HepG2 (cell line): ENCODE data around the gene PARVB. TPM values are rescaled to one million over a fixed set of nuclear protein-coding genes. Genes with fewer than 3 reads are reported as not detected.

Source experiments
- ATAC-seq: fragments of 200-7000 bp; cut with Tn5 transposase; 3 replicates; pipeline ENCODE4 v1.9.1; 2020; ENCODE audit warnings: mild to moderate bottlenecking, moderate library complexity
- BruUV-seq: library from RNA; stranded (reverse); fragments of 400-500 nt; replicated peaks from 2 replicates; lab custom pipeline; 2021; lab: Mats Ljungman, UMichigan
- CTCF ChIA-PET: fragments of 300-600 bp; formaldehyde crosslinking; extraction: SDS; loops from one replicate; lab custom pipeline; 2021; ENCODE audit warnings: low total read pairs, inconsistent platforms, low intra/inter-chr PET ratio; lab: Yijun Ruan, JAX
- POLR2A ChIA-PET: fragments of 350-600 bp; sonication (Branson Sonifier 250); formaldehyde crosslinking; loops from one replicate; lab custom pipeline; 2020; ENCODE audit warnings: antibody characterized with exemption, inconsistent platforms; lab: Yijun Ruan, JAX
- DNase-seq: peaks from one replicate; pipeline ENCODE4 v3.0.0-alpha.2; 2015; ENCODE audit warnings: low spot score
- FAIRE-seq: peaks from 3 replicates; lab custom pipeline; 2011; peaks lifted over from hg19 to GRCh38; lab: Jason Lieb, UNC
- H2AFZ ChIP-seq: one replicate; pipeline ENCODE4 v1.6.1; 2011; ENCODE audit warnings: low read length, inconsistent platforms
- H3K27ac ChIP-seq: fragments of 300-600 bp; 3 replicates; pipeline ENCODE4 v1.8.0; 2011; ENCODE audit warnings: mixed run types, mild to moderate bottlenecking, mixed read lengths, low read length, inconsistent platforms; ENCODE audit not compliant: insufficient read depth; ENCODE audit errors: extremely low read length
- H3K27me3 ChIP-seq, 2 experiments: fragments of 200-600 bp in 1 of 2; 2 replicates in 1 of 2; 3 replicates in 1 of 2; pipeline versions ENCODE4 v1.6.0 to v1.8.0; 2011; ENCODE audit warnings: low read length in 2 of 2, mild to moderate bottlenecking in 2 of 2, moderate library complexity in 2 of 2, inconsistent platforms in 1 of 2; ENCODE audit not compliant: insufficient read depth in 2 of 2, control insufficient read depth in 1 of 2
- H3K36me3 ChIP-seq, 2 experiments: fragments of 200-600 bp in 1 of 2; replicated peaks in 1 of 2; 2 replicates in 1 of 2; 3 replicates in 1 of 2; pipeline versions ENCODE4 v1.5.1 to v1.8.0; 2011; ENCODE audit warnings: low read length in 2 of 2, inconsistent platforms in 1 of 2; ENCODE audit not compliant: insufficient read depth in 2 of 2, control insufficient read depth in 1 of 2
- H3K4me1 ChIP-seq: 2 replicates; pipeline ENCODE4 v1.5.1; 2012; ENCODE audit warnings: low read length, inconsistent platforms; ENCODE audit not compliant: insufficient read depth
- H3K4me2 ChIP-seq: 2 replicates; pipeline ENCODE4 v1.6.0; 2011; ENCODE audit warnings: low read depth, low read length, inconsistent platforms
- H3K4me3 ChIP-seq, 3 experiments: fragments of 200-600 bp in 1 of 3; sonication (generic), shearing (Covaris generic) in 1 of 3; replicated peaks in 1 of 3; 2 replicates each; pipeline ENCODE4 v1.5.1; 2011 to 2016; ENCODE audit warnings: low read length in 3 of 3, inconsistent platforms in 2 of 3, low read depth in 2 of 3, mild to moderate bottlenecking in 2 of 3, control low read depth in 1 of 3, mixed read lengths in 1 of 3; ENCODE audit not compliant: insufficient read depth in 1 of 3
- H3K79me2 ChIP-seq: one replicate; pipeline ENCODE4 v1.6.1; 2011; ENCODE audit warnings: low read length, inconsistent platforms; ENCODE audit not compliant: insufficient read depth
- H3K9ac ChIP-seq: 2 replicates; pipeline ENCODE4 v1.6.0; 2011; ENCODE audit warnings: mild to moderate bottlenecking, low read depth, low read length, inconsistent platforms; ENCODE audit not compliant: insufficient read depth
- H3K9me3 ChIP-seq: 2 replicates; pipeline ENCODE4 v1.5.1; 2012; ENCODE audit warnings: mild to moderate bottlenecking, low read length
- H4K20me1 ChIP-seq: 2 replicates; pipeline ENCODE4 v1.6.0; 2011; ENCODE audit warnings: inconsistent platforms, mild to moderate bottlenecking, low read length, moderate library complexity; ENCODE audit not compliant: insufficient read depth
- ARID2 ChIP-seq: sonication (generic); formaldehyde crosslinking; IDR thresholded peaks from 2 replicates; pipeline ENCODE4 v1.8.1; 2022; ENCODE audit warnings: mild to moderate bottlenecking, missing genetic modification reagents, borderline replicate concordance
- ATF7-NPFF ChIP-seq: sonication (generic); formaldehyde crosslinking; IDR thresholded peaks from 2 replicates; pipeline ENCODE4 v1.8.1; 2023; ENCODE audit warnings: mild to moderate bottlenecking, low read depth, missing genetic modification reagents, moderate library complexity
- CC2D1A ChIP-seq: sonication (generic); formaldehyde crosslinking; IDR thresholded peaks from 2 replicates; pipeline ENCODE4 v1.8.1; 2023; ENCODE audit warnings: mild to moderate bottlenecking, missing genetic modification reagents
- CCAR2 ChIP-seq: fragments of 200-400 bp; formaldehyde crosslinking; optimal IDR thresholded peaks from 2 replicates; pipeline ENCODE3; 2018; ENCODE audit warnings: low read depth, mild to moderate bottlenecking, low read length, moderate library complexity
- CHCHD3 ChIP-seq: sonication (generic); formaldehyde crosslinking; IDR thresholded peaks from 2 replicates; pipeline ENCODE4 v1.8.0; 2022; ENCODE audit warnings: mild to moderate bottlenecking, missing genetic modification reagents, moderate library complexity
- DBP ChIP-seq: sonication (generic); formaldehyde crosslinking; IDR thresholded peaks from 2 replicates; pipeline ENCODE4 v1.4.0; 2020; ENCODE audit warnings: missing genetic modification reagents; ENCODE audit errors: not compliant biosample characterization
- FOXO1 ChIP-seq: sonication (generic); formaldehyde crosslinking; IDR thresholded peaks from 2 replicates; pipeline ENCODE4 v1.4.0; 2020; ENCODE audit warnings: missing genetic modification reagents
- FOXP4 ChIP-seq: sonication (generic); formaldehyde crosslinking; IDR thresholded peaks from 2 replicates; pipeline ENCODE4 v1.4.0; 2020; ENCODE audit warnings: missing genetic modification reagents
- SMAD3 ChIP-seq: sonication (generic); formaldehyde crosslinking; IDR thresholded peaks from 2 replicates; pipeline ENCODE4 v1.4.0; 2020; ENCODE audit warnings: missing genetic modification reagents
- TP53 ChIP-seq: sonication (generic); formaldehyde crosslinking; conservative IDR thresholded peaks from 2 replicates; pipeline ENCODE4 v1.4.0; 2020; ENCODE audit warnings: missing genetic modification reagents
- ZBTB44 ChIP-seq: sonication (generic); formaldehyde crosslinking; IDR thresholded peaks from 2 replicates; pipeline ENCODE4 v1.4.0; 2020; ENCODE audit warnings: missing genetic modification reagents
- ZNF549 ChIP-seq: sonication (generic); formaldehyde crosslinking; IDR thresholded peaks from 2 replicates; pipeline ENCODE4 v1.5.0; 2020; ENCODE audit warnings: missing genetic modification reagents
- ZNF629 ChIP-seq: sonication (generic); formaldehyde crosslinking; conservative IDR thresholded peaks from 2 replicates; pipeline ENCODE4 v1.5.0; 2020; ENCODE audit warnings: missing genetic modification reagents
- WGBS: methylation state at CpG from one replicate; pipeline ENCODE4 v1.1.6; 2017; ENCODE audit warnings: low lambda C conversion rate; 5-methylcytosine and 5-hydroxymethylcytosine counted together
- in situ Hi-C: cut with HindIII; loops from 2 replicates; pipeline ENCODE4 v1.10.0; 2017; ENCODE audit warnings: low pct_unique_long_range_greater_than_20kb; ENCODE audit not compliant: extremely low pct_ligation_motif_present
- intact Hi-C: fragments of 100-400 bp; cut with micrococcal nuclease; formaldehyde crosslinking; loops from one replicate; pipeline ENCODE4 v1.10.0; 2022; ENCODE audit not compliant: unreplicated experiment
- polyA plus RNA-seq, 8 experiments: library from polyadenylated mRNA; depleted of rRNA in 3 of 8; stranded (reverse) in 7 of 8; unstranded in 1 of 8; fragments of >200 nt; fragmentation: Illumina TruSeq in 4 of 8; extraction: Trizol in 4 of 8; gene quantifications; 2 replicates each; pipeline versions ENCODE4 v1.2.1 to v1.2.3, GENCODE V29; 2011 to 2016; ENCODE audit warnings: low read depth in 4 of 8, missing spikeins in 1 of 8, mixed read lengths in 1 of 8; ENCODE audit not compliant: insufficient read depth in 1 of 8
- total RNA-seq, 5 experiments: library from RNA; depleted of rRNA; stranded (reverse); fragments of >200 nt; fragmentation: Illumina TruSeq; extraction: Trizol; gene quantifications; 2 replicates each; pipeline ENCODE4 v1.2.3, GENCODE V29; 2016; ENCODE audit warnings: low read depth in 1 of 5

The PARVB gene
- total and polyA plus RNA-seq, 2 of the 13 experiments (the other 11 are each of a cell fraction or from before 2014, with no cell fraction given) = 0.11 to 0.15 TPM

GRCh38 chr22:44161673-44162072, 137.6 kb downstream of the PARVB start (continued):
- TF ChIP-seq SMAD3 (CRISPR knock-in tag) = no peak
- TF ChIP-seq CC2D1A = no peak
- TF ChIP-seq TP53 (CRISPR knock-in tag) = no peak
- TF ChIP-seq ZNF549 (CRISPR knock-in tag) = no peak
- no peak for TF ChIP-seq FOXO1 (CRISPR knock-in tag)

GRCh38 chr22:44162960-44163359, 138.9 kb downstream of the PARVB start:
- FAIRE-seq (no peak), ATAC-seq (no peak)
- Histone ChIP-seq H3K27me3 (peaks cover 0 to 6% of the 10 kb centered on the region in 2 experiments; a peak in 1 of 5 replicates), H3K4me3 (no peak overlapping the region), H3K79me2 (no peaks in the 10 kb centered on the region), H2AFZ (no peak overlapping the region)
- WGBS = 63% methylated on average over 11 of the region's 13 CpGs
- no TSS peak for BruUV-seq
- ChIA-PET POLR2A (no interaction called here), CTCF (no interaction called here)
- TF ChIP-seq CCAR2 (no peak), CHCHD3 (CRISPR knock-in tag) (no peak), ARID2 (no peak), ATF7-NPFF (CRISPR knock-in tag) (no peak), ZNF629 (CRISPR knock-in tag) (peak; percentile 61), DBP (no peak), ZBTB44 (CRISPR knock-in tag) (no peak), FOXP4 (CRISPR knock-in tag) (no peak)
- TF ChIP-seq, all 625 proteins: peak for 1
- Histone ChIP-seq H3K4me1 (no peaks in the 10 kb centered on the region), H3K9ac (no peak overlapping the region), H3K36me3 (no peaks in the 10 kb centered on the region), H3K4me2 (no peak overlapping the region), H3K27ac (no peak overlapping the region), H3K9me3 (no peaks in the 10 kb centered on the region), H4K20me1 (no peaks in the 10 kb centered on the region)
- intact Hi-C loops (no loop called here), in situ Hi-C loops (no loop called here)
- no peak for DNase-seq
